HG03045 (cell line): Measurements from ENCODE around the gene SETDB1.
"Not testable (repeated sequence)": the region's sequence is repeated elsewhere in the genome, so short reads cannot be mapped to it uniquely, and the experiment has no call there.

Source experiments
- ATAC-seq: cut with Tn5 transposase; IDR thresholded peaks from one replicate; pipeline ENCODE4 v1.9.1; 2021; ENCODE audit warnings: mild to moderate bottlenecking, moderate library complexity; ENCODE audit not compliant: unreplicated experiment

Gene SETDB1

DNA sequence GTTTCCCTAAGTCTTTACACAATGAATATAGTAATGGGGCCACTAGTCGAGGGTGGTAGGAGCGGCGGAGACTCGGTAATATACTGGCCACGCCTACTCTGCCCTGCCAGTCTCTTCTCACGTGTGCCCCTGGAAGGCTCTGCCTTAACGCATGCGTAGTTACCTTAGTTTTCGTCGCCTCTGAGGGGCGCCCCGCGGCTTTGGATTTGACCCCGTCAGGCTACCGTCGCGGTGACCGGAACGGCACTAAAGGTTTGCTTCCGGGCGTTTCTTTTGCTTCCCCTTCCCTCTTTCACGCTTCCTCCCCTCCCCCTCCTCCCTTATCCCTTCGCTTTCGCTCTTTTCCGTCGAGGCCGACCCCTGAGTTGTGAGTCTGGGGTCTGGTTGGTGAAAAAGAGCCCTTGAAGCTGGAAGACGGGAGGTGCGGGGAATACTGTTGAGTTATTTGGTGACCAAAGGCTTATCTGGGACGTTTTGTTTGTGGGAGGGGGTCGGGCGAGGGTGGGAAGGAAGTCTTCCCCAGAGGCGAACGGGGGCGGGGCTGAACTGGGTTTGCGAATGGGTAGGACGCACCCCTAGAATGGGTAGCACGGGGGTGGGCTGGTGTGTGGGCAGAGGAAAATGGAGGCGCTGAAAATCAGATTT is at the start of gene SETDB1:
TSS of gene SETDB1 (plus strand) at position 267 of the 645 bp plus-strand sequence. CDS start 1,352 bp downstream, outside the sequence.
- ATAC-seq = peak; percentile 87

DNA sequence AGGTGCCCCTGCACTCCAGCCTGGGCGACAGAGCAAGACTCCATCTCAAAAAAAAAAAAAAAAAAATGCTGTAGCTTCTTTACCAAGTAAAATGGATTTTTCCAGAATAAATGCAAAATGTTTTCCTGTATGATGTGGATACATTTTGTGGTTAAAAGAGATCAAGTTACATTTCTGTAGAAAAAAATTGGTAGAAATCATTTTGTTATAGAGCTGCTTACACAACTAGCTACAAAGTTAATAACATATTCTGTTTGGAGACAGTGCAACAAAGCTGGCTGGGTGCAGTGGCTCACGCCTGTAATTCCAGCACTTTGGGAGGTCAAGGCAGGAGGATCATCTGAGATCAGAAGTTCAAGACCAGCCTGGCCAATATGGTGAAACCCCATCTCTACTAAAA is 47.2 kb upstream of the SETDB1 start:
- ATAC-seq = not testable (repeated sequence)

DNA sequence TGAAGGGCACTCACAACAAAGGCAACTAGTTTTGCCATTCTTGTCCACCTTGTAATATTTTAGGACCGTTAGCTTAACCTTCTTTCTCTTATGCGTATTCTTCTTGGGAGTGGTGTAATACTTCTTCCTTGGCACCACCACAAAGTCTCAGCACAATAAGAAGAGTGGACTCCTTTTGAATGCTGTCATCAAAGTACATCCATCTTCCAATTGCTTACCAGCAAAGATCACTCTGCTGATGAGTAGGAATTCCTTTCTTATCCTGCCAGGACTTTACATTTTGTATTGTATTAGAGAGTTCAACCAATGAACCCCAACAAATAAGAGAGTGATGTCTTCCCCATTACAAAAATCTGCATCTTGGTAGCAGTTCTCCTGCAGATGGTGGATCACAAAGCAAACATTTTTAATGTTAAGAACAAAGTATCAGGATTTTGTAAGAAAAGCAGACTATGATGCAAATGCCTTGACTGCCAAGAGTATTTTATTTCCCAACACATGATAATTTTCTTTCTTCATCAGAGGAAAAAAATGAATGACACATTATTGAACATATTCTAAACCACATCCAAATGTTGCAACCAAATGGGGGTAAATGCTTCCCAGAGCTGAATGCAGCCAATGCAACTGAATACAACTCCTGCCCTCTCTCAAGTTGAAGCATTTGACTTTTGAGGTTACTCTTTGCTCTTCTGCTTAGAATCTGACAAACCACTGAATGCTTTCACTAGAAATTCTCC is 44.7 kb upstream of the SETDB1 start:
- no peak for ATAC-seq

DNA sequence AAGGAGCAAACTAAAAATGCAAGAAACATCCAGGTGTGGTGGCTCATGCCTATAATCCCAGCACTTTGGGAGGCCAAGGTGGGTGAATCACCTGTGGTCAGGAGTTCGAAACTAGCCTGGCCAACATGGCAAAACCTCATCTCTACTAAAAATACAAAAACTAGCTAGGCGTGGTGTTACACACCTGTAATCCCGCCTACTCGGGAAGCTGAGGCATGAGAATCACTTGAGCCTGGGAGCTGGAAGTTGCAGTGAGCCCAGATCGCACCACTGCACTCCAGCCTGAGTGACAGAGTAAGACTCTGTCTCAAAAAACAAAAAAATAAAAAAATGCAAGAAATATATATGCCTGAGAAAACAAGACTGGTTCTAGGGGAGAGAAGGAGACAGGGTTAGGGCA is 43.0 kb upstream of the SETDB1 start:
- ATAC-seq = not testable (repeated sequence)

DNA sequence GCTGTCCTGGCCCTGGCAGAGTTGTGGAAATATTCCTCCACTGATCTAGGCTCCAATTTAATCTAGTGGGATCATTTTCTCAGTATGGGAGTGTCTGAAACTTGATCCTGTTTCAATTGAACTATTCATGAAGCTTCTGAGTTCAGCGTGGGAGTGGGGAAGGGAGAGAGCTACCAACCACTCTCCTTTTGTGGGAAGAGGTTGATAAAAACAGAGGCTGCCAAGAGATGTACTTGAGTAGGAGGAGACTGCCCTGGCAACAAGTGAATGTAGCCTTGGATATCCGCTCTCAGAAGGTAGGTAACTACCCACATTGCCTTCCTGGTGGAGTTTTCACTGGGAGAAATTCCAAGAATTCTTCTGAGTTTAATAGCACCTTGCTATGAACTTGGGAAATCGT is 39.1 kb upstream of the SETDB1 start, which contains the start of gene CTXND2:
TSS of gene CTXND2 (plus strand) at position 119 of the 400 bp plus-strand sequence. CDS start 25,179 bp downstream, outside the sequence.
- ATAC-seq = no peak

DNA sequence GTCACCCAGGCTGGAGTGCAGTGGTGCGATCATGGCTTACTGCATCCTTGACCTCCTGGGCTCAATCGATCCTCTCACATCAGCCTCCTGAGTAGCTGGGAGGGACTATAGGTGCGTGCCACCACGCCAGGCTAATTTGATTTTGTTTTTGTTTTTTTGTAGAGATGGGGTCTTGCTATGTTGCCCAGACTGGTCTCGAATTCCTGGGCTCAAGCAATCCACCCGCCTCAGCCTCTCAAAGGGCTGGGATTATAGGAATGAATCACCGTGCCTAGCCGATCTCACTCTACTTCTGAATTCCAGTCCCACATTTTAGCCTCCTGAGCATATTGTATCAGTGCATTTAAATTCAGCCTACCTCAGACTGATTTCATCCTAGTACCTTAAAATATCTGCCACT is 37.4 kb upstream of the SETDB1 start:
- ATAC-seq = no peak

DNA sequence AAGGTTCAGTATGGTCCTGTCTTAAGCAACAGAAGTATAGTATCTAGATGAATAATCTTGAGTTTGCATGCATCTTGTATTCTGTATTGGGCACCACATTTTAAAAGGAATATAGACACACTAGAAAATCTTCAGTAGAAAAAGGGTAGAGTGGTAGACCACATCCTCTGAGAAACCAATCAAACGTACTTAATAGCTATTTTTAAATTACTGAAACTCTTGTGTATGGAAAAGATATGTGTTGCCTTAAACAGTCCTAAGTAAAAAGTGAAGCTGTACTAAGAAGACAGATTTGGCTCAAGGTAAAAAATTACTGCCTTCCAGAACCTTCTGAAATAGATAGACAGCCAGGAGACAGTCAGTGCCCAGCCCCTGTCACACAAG is 36.1 kb upstream of the SETDB1 start:
- no peak for ATAC-seq

DNA sequence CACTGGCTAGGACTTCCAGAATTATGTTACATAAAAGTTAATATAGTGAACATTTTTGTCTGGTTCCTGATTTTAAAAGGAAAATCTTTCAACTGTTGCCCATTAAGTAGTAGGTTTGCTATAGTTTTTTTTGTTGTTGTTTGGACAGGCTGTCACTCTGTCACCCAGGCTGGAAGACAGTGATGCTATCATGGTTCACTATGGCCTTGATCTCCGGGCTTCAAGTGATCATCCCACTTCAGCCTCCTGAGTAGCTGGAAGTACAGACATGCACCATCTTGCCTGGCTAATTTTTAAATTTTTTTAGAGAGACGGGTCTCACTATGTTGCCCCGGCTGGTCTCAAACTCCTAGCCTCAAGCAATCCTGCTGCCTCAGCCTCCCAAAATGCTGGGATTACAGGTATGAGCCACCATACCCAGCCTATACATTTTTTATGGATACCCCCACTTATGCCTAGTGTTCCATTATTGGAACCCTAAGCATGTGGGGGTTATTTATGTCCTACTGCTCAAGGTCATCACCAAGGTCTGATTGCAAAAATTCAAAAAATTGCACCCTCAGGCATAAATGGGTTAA is 32.7 kb upstream of the SETDB1 start:
- no peak for ATAC-seq

DNA sequence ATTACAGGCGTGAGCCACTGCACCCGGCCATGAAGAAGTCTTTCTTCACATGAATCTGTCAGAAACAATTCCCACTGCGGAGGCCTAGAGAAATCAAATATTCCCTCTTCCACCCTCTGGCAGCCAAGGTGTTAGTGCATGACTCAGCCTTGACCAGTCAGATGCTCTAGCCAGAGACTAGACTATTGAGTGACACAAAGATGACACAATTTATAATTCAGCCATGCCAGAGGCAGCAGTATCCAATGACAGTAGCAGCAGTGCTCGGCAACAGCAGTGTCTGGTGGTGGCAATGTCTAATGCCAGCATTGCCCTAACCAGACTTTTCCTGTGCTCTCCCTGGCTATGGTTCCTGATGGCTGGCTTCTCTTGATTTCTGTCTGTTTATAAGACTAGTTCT is 30.5 kb upstream of the SETDB1 start:
- ATAC-seq = no peak

DNA sequence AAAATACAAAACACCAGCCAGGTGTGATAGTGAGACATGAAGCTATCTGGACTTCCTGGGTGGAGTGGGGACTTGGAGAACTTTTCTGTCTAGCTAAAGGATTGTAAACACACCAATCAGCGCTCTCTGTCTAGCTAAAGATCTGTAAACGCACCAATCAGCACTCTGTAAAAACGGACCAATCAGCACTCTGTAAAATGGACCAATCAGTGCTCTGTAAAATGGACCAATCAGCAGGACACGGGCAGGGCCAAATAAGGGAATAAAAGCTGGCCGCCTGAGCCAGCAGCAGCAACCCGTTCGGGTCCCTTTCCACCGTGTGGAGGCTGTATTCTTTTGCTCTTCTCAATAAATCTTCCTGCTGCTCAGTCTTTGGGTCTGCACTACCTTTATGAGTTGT is 26.4 kb upstream of the SETDB1 start:
- not testable (repeated sequence) for ATAC-seq

DNA sequence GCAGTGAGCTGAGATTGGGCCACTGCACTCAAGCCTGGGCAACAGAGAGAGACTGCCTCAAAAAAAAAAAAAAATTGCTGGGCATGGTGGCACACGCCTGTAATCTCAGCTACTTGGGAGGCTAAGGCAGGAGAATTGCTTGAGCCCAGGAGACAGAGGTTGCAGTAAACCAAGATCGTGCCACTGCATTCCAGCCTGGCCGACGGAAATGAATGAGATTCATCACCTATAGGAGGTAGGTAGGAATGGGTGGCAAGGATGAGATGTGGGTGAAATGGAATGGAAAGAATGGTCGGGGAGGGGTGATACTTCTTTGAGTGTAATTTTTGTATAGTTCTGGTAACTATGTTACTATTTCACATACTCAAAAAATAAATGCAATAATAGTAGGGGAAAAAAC is 23.8 kb upstream of the SETDB1 start:
- no peak for ATAC-seq

DNA sequence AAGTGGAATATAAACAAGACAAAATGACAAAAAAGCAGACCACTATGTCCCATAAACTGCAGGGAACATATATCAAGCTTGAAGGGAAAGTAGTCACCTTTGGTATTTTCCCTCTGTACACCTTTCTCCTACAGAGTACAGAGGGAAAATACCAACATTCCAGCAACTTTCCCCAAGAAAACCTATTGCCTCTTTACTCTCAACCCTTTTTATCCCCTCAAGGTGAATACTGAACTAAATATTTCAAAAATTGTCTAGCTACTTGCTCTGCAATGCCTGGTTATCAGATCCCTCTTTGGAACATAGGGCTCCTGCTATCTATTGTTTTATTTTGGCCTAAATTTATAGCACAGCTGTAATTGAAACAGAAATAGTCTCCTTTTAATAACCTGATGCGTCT is 23.4 kb upstream of the SETDB1 start:
- no peak for ATAC-seq

DNA sequence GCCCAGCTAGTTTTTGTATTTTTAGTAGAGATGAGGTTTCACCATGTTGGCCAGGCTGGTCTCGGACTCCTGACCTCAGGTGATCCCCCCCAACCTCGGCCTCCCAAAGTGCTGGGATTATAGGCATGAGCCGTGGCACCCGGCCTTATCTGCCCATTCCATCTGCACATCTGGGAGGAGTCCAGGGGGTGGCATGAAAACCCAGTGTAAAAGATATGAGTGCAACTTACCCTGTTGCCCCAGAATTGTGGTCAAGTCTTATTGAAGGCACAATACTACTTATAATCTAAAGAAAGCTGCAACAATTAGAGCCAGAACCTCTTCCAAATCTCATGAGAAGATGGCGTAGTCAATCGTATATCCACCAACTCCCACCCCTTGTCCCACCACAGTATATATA is 20.9 kb upstream of the SETDB1 start:
- no peak for ATAC-seq

DNA sequence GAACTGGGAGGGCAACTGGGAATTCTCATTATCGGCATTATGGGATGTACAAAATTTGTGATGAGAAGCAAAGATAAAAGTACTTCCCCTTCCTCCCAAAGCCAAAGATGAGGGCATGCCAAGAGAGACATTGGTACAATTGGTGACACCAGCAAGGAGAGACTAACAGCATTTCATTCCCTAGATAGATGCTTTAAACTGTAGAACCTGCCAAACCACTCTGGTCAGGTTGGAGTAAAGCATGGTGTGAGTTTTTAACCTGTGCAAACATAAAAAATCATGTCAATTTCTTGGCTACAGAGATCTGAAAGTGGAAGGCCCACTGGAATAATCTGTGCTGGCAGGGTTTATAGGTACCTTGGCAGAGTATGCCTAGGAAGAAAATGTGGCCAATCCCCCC is 19.8 kb upstream of the SETDB1 start:
- no peak for ATAC-seq

DNA sequence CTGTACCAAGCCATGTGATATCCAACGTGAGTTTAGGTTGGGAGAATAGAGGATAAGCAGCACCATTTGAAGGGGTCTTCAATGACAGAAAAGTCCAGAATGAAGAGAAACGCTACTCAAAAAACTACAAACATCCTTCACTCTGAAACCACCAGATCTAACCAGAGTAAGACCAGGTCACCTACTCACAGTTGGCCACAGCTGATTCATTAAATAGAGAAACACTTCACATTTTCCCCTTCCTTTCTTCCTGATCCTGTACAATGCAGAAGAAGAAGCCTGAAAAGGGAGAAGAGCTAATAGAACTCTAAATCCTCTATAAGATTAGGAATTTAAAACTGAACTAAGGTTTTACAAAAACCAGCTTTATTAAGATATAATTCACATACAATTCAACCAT is 19.4 kb upstream of the SETDB1 start:
- no peak for ATAC-seq

DNA sequence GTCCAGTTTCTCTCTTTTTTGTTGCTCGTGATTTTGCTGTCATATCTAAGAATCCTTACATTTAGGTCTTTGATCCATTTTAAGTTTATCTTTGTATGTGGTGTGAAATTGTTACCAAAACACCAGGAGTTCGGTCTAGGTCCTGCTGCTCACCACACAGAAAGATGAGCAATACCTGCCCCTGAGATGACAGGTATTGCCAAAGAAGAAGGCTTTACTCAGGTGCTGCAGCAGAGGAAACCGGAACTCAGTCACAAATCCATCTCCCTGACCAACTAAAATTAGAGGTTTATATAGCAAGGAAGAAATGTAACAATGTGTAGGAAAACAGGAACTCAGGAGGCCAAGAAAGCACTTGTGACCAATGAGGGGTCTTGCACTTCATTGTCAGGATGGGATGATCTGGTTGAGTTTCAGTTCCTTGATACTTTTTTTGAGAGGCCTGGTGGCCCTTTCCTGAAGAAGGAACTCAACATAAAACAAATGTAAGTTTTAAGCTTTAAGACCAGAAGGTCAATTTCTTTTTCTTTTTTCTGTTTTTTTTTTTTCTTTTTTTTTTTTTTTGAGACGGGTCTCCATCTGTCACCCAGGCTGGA is 16.5 kb upstream of the SETDB1 start:
- no peak for ATAC-seq

DNA sequence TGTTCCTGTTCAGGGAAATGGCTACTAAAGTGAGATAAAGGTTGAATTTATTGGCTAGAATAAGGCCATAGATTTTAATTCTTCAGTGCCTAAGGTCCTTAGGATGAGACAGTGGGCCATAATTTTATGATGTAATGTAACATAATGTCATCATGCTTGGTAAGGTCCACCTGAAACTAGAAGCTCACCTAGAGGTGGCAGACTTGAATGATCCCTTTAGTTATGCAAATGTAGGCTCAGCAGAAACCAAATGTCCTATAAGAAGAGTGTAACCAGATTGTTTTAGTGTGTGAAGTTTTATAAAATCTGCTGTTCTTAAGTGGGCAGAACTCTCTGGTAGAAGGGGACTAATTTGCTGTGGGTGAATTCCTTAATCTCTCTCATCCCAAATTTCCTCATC is 13.5 kb upstream of the SETDB1 start:
- no peak for ATAC-seq

DNA sequence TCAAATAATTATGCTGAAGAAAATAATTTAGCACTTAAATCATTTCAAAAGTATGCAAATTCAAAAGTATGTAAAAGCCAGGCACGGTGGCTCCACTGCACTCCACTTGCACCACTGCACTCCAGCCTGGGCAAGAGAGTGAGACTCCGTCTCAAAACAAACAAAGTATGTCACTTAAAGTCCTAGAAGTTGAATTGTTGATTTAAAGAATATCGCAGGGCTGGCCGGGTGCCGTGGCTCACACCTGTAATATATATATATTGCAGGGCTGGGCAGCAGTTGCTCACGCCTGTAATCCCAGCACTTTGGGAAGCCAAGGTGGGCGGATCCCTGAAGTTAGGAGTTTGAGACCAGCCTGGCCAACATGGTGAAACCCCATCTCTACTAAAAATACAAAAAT is 8.8 kb upstream of the SETDB1 start:
- no peak for ATAC-seq

DNA sequence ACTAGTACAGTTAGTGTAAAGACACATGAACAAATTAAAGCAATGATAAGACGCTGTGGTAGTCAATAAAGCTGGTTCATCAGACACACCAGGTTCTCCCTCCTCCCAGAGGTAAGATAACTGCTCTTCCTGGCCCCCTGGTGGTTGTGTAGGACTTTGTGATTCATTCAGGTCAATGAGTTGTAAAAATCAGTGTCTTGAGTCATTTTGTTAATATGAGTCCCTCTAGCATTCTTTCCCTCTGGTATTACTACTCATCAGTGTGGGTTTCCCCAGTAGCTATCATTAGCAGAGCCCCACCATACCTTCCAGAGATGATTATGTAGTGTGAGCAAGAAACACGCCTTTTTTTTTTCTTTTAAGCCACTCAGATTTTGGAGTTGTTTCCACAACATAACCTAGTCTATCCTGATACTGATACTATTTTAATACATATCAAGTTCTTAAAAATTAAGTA is 3.6 kb upstream of the SETDB1 start:
- ATAC-seq = no peak

DNA sequence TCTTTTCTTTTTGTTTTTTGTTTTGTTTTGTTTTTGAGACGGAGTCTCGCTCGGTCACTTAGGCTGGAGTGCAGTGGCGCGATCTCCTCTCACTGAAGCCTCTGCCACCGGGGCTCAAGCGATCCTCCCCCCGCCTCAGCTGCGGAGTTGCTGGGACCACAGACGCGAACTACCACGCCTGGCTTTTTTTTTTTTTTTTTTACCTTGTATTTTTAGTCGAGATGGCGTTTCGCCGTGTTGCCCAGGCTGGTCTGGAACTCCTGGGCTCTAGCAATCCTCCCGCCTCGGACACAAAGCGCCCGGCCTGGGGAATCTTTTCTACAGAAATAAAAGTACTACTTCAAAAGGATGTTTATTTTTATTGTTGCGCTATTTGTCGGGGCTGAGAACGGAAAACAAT is 1.1 kb upstream of the SETDB1 start:
- no peak for ATAC-seq

DNA sequence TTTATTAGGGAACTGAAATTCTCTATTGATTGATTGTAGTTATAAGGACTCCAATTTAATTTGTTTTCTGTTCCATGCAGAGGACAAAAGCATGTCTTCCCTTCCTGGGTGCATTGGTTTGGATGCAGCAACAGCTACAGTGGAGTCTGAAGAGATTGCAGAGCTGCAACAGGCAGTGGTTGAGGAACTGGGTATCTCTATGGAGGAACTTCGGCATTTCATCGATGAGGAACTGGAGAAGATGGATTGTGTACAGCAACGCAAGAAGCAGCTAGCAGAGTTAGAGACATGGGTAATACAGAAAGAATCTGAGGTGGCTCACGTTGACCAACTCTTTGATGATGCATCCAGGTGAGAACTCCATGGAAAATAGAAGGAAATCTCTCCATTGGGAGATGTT is 1.5 kb downstream of the SETDB1 start:
- ATAC-seq = no peak

DNA sequence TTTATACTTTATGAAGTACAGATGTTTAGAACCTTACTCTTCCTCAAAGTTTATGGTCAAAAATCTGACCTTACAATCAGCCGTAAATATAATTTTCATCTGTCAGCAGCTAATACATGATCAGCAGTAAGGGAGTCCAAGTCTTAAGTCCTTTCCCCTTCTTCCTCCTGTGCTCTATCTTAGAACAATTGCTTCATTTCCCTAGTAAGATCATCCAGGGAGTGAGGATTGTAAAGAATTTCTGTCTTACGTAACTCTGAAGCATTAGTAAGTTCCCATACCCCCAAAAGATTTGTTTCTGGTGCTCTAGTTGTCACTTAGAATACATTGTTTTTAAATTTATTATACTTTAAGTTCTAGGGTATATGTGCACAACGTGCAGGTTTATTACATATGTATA is 2.1 kb downstream of the SETDB1 start:
- ATAC-seq = no peak
